NCI-H524 (cell line): ENCODE data around the gene ETV3L.
A peak's percentile ranks its signal among the peaks of the same experiment; 100 is the strongest.

ENCODE experiments used
- DNase-seq, 2 experiments: peaks; one replicate each; lab custom pipeline; 2025; lab: John Stamatoyannopoulos, UW

Gene ETV3L

DNA sequence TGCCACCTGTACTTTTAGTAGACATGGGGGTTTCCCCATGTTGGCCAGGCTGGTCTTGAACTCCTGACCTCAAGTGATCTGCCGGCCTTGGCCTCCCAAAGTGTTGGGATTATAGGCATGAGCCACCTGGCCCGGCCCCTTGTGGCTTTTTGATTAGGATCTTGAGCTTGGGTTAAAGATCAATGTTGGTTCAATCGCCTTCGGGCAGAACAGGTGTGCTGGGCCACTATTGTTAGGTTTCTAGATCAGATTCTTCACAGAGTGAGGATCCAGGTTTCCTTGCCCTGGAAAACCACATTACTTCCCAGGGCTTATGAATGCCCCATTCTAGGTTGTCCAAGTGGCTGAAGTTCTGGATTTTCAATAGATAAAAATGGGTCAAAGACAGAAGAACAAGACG, 32.5 kb upstream of the ETV3L start:
- no peak for DNase-seq

DNA sequence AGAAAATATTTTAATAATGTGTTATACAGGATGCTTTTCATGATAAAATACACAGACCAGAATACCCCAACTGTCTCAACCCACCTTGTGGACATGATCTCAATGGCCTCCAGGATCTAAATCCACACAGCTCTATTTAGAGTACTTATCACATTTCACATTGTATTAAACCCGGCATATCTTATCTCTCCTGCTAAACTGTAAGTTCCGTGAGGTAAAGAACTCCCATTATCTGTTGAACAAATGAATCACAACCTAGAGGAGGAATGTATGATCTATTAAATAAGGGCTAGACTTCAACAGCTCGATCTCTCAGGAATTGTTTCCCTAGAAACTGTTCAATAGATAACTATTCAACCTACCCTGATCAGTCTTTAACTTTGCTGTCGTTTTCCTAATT, 31.7 kb upstream of the ETV3L start:
- DNase-seq = no peak

GRCh38 chr1:157124855-157125254, 25.2 kb upstream of the ETV3L start:
- DNase-seq = peak; percentile 20 to 50

DNA sequence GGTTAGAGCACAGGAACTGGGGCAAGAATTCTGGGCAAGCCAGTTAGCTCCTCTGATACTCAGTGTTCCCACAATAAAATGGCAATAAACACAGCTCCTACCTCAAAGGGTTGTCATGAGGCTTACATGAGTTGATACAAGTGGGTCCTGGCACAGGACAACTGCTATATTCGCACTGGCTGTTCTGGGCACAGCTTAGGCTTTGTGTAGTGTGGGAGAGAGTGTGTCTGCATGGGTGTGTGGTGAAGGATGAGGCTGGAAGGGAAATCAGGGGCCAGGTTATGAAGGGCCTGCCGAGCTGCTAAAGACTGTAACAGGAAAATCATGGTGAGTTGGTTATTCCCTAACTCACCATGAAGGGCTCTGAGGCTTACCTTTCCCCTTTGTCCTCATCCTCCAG, 19.8 kb upstream of the ETV3L start:
- no peak for DNase-seq

DNA sequence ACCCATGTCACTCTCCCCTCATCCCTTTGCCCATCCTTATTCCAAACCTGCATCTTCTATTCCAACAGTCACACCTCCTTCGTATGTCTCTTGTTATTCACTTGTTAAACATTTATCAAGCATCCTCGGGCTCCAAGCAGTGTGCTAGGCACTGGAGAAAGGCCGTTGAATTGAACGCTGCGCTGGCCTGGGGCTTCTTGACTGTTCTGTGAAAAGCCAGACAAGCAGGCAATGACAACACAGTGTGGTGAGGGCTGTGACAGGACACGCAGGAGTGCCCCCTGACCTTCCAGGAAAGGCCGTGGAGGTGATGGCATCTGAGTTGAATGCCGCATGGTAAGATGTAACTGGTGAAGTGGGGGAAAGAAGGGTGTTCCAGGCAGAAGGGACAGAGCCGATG, 19.4 kb upstream of the ETV3L start:
- no peak for DNase-seq

- DNase-seq = no peak
Measured at GRCh38 chr1:157117527-157118057, 18.0 kb upstream of the ETV3L start.

GRCh38 chr1:157116737-157117103, 17.1 kb upstream of the ETV3L start:
- DNase-seq = no peak

DNA sequence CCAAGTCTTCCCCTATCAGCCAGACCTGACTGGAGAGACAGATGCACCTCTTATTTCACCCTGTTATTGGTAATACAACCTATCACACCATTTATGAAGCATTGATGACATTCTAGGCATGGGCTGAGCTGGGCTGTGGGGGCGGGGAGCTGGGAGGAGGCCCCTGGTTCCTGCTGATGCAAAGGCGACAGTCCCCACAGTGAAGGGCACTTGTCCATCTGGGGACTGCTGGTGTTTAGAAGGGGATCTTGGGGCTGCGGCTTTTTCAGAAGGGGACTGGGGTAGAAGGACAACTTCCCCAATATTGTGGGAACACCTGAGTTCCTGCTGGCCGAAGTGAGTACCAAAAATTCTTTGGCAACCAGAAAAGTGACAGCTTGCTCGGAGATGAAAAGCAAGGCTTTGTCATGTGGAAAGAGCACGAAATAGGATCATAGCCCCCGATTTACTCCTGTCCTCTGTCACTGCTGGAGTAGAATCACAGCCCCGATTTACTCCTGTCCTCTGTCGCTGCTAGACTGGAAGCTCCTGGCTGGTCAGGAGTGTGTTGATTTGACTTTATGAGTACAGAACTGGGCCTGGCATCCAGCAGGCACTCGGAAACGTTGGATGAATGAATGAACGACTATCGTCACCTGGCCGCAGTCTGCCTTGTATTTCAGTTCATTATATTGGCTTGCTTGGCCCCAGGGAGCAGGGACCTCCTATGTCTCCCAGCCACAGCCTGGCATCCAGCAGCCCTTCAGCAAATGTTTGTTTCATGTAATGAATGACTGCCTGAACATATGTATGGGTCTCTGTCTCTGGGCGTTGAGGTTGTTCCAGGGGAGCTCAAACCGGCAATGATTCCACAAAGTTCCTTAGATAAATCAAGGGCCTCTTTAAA, 16.5 kb upstream of the ETV3L start:
- no peak for DNase-seq

DNA sequence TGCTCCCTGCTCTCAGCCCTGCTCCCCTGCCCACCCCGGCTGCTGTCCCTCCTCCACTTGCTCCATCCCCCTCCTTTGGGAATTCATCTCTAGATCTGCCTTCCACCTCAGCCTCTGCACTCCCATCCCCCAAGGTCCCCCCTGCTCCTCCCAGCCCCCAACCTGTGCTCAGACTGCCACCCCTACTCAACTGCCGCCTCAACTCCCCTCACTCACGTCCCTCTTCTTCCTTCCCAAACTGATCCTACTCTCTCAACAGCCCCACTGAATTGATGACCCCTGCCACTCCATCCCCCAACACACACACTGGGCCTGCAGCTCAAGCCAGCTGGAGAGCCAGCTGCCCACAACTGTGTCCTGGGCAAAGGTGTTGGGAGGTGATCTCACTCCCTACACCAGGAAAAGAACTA, 15.8 kb upstream of the ETV3L start:
- no peak for DNase-seq

- DNase-seq = no peak
Measured at GRCh38 chr1:157114183-157115121, 14.8 kb upstream of the ETV3L start.

GRCh38 chr1:157113631-157114030, 14.0 kb upstream of the ETV3L start:
- DNase-seq = no peak

DNA sequence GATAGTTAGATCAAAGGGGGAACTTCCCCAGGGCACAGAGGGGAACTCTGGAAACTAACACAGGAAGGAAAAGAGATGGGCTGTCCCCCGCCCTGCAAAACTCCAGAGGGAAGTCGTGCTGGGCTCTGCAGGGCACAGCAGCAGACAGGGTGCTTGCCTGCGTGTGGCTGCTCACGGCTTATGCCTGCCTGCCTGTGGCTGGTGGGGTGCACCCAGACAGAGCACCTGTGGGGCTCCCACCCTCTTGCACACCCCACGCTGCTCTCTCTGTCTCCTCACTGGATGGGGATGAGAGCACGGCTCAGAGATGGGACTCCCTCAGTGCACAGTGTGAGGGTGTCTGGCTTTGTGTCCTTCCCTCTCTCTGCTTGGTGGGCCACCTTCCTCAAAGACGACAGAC, 13.5 kb upstream of the ETV3L start:
- DNase-seq = no peak

DNA sequence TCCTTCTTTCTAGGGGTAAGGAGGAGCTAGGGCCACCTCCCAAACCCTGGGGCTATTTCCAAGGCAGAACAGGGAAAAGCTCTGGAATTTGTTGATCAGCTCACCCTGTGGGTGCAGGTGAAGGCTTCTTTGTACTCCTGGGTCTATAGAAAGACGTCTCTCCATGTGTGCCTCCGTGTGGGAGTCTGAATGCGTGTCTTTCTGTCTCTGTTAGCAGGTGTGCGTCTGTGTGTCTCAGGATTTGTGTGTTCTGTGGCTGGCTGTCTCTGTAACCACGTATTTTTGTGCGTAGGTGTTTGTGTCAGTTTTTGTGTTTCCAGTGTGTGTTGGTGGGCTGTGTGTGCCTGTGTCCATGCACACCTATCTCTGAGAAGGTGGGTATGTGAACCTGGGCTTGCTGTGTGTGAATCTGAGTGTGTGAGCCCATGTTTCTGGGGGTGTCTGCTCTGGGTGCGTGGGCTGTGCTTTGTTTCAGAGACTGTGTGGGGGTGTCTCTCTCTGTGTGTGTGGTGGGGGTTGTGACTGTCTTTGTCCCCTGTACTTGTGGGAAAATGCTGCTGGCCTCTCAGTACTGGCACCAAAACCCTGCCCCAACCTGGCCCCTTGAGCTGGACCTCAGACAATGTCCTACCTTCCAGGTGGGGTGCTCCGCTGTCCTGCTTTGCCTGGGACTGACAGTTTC, 12.7 kb upstream of the ETV3L start:
- DNase-seq = no peak

GRCh38 chr1:157111396-157112165, 12.0 kb upstream of the ETV3L start:
- no peak for DNase-seq

DNA sequence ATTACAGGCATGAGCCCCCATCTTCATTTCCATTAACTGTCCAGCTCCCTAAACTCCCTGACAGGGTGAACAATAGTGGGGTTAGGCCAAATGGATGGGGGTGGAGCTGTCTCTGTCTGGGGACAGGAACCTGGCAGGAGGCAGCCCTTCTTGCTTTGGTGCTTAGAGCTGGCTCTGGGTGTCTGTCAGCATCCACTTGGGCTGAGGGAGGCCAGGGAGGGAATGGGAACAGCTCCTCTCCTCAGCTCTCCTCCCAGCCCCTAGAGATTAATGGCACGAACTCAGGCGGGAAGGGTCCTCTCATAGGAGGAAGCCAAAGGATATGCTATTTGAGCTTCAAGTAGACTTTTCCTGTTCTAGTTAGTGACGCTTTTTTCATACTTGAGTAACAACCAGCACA, 11.1 kb upstream of the ETV3L start:
- no peak for DNase-seq

DNA sequence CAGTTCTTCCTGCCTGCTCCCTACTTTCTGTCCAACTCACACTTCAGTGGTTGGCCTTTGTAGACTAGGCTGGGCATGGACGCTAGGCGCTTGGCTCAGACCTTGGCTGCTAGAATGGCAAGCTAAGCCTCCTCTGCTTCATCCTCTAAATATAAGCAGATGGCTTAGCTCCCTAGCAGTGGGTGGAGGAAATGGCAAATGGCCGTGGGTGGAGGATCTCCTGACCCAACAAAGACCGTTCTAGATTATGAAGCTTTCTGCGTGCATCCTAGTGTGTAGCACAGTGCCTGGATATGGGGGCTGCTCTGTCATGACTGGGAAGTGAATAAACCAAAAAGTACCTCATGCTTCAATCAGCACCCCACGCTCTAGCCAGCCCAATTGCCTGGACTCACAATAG, 10.4 kb upstream of the ETV3L start:
- no peak for DNase-seq

DNA sequence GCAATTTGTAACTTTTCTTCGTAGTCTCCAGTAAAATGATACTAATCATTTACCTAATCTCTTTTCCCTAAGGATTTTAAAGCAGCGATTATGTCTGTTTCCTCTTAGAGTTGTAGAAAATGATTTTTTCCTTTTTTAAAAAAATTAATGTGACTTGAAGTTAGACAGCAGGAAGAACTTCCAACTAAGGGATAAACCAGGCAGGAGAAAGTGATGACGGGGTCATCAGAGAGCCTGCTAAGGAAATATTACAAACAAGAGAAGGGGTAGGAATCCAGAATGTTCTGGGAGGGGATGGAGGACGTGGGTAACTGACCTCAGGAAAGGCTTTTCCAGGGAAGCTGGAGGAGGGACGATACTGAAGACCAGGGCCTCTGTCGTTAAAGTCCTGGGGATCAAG, 8.8 kb upstream of the ETV3L start:
- DNase-seq = no peak

DNA sequence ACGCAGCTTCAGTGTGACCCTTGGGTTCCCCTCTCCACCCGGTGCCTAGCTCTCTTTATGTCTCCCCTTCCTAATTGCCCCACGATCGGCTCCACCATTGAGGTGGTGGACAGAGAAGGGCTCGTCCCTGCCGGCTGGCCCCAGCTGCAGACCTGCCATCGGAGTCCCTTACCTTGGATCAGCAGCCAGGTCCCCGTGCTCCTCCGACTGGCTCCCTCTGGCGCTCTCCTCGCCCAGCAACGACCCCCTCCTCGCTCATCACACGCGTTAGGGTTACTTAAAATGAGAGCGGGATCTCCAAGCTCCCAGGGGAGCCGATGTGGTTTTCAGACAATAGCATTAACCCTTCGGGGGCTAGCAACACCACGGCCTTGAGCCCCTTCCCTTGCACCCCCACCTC, 8.1 kb upstream of the ETV3L start:
- no peak for DNase-seq

GRCh38 chr1:157106813-157107189, 7.2 kb upstream of the ETV3L start:
- no peak for DNase-seq

- DNase-seq = no peak
Measured at GRCh38 chr1:157105988-157106812, 6.6 kb upstream of the ETV3L start.
